GM18519 (cell line): ENCODE measurements around the gene PIANP.

Experiments used
- ATAC-seq: cut with Tn5 transposase; IDR thresholded peaks from one replicate; pipeline ENCODE4 v1.9.1; 2021; ENCODE audit warnings: mild to moderate bottlenecking, moderate library complexity; ENCODE audit not compliant: unreplicated experiment, low FRiP score

Gene PIANP

DNA sequence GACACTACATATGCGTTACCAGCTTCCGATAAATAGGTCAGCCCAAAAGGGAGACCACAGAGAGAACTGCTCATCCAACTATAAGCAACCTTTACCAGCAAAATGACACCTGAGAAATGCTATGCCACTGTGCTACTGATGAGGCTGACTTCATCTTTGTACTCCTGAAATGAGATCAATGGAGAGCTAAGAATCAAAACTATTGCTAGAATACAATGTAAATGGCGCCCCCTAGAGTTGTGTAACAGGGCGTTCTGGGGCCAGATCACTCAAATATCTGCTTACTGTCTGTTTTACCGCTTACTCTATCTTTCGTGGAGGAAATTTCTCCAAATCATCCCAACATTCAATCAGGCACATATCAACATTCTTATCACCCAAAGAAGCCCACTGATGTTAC lies 16.0 kb downstream of the PIANP start:
- ATAC-seq: no peak

- no peak for ATAC-seq
These were observed 23.7 kb downstream of the PIANP start for GRCh38 chr12:6676962-6677361.

GRCh38 chr12:6672143-6672542 lies 28.5 kb downstream of the PIANP start:
- ATAC-seq: no peak

GRCh38 chr12:6667559-6668210 lies 32.9 kb downstream of the PIANP start:
- ATAC-seq: no peak

DNA sequence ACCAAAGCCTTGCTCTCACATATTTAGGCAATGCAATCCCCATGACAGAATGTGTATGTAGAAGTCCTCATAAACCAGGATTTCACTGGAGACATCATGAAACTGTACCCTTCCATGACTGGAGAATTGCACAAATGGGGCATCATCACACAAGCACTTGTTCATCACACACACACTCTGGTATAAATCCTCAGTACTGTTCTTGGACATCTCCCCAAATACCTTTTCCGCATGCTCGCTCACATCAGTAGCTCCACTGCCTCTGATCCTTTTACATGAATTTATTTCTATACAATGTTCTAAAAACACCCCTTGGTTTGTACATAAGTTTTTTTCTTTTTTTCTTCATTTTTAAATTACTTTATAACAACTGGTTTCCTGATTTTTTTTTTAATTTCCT lies 34.4 kb downstream of the PIANP start:
- no peak for ATAC-seq

GRCh38 chr12:6664902-6665301 lies 35.7 kb downstream of the PIANP start:
- no peak for ATAC-seq

DNA sequence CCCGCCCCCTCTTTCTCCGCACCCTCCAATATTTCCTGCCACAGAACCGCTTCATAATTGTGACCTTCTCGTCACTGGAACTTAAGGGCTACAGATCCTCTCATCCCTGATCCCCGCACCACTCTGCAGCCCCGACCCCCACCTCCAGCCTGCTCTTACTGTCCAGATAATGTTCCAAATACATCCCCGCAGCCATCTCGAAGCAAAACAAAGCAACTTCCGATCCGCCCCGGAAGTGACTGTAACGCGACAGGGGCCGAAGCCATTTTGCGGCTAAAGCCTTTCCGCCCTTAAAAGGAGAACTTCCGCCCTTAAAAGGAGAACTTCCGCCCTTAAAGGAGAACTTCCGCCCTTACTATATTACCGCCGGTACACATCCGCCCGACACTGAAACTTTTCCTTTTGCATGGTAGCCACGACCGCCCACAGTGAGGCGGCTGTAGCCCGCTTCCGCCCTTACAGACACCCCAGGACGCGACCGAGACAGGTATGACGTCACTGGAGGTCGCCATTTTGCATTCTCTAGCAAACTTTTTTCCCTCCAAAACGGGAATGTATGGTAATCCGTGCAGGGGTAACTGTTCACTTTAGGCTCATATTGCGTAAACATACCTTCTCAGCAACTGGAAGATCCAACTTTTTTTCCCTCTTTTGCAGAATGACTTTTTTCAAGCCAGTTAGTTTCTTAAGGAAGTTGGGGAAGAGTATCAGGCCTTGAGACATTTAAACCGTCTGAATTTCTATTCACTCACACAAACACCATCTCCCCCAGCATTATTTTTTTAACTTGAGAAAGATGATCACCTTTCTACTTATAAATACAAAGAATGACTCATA lies 37.5 kb downstream of the PIANP start, which contains the start of gene ING4:
Gene ING4 (minus strand): TSS at position 214 of the 837 bp plus-strand sequence. CDS start 18 bp downstream, at position 196.
- peak; percentile 85 for ATAC-seq

DNA sequence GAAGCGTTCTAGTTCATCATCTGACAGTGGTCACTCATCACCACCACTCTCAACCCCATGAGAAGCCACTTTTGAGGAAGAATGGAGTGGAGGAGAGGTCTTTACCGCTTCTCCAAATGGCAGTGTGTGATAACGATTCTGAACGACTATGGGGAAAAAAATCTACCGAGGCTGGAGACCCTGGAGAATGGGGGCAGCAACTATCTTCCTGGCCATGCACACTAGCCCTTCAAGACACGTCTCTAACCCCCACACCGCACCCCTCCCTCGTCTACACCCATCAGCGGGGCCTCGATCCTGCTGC lies 38.1 kb downstream of the PIANP start:
- no peak for ATAC-seq

- no peak for ATAC-seq
These were observed 46.6 kb downstream of the PIANP start for GRCh38 chr12:6653987-6654386.

DNA sequence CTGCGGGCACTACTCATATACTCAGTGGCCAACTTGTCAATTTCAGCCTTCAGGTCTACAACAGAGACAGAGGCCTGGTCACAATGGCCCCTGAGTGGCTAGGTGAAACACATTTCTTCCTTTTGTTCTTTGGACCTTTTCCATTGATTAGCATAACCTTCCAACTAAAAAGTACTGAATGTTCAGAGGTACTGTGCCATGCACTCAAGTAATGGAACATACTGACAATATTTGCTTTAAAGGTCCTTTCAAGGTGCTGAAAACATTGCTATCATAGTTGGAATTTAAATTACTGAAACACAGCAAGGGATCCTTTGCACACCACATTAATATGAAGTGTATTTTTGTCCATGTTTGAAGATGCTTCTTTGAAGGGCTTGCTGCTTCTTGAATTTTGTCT lies 47.3 kb downstream of the PIANP start:
- ATAC-seq: no peak

GRCh38 chr12:6652391-6652790 lies 48.2 kb downstream of the PIANP start:
- ATAC-seq: no peak

GRCh38 chr12:6650832-6651231 lies 49.8 kb downstream of the PIANP start:
- ATAC-seq: no peak

- ATAC-seq: no peak
These were observed 53.5 kb downstream of the PIANP start, which contains the start of gene ACRBP for GRCh38 chr12:6647083-6647604. Gene ACRBP, minus strand, starts transcription at chr12:6647432. Its CDS starts 66 bp downstream, at chr12:6647366.

GRCh38 chr12:6646276-6647082 lies 54.1 kb downstream of the PIANP start:
- no peak for ATAC-seq

DNA sequence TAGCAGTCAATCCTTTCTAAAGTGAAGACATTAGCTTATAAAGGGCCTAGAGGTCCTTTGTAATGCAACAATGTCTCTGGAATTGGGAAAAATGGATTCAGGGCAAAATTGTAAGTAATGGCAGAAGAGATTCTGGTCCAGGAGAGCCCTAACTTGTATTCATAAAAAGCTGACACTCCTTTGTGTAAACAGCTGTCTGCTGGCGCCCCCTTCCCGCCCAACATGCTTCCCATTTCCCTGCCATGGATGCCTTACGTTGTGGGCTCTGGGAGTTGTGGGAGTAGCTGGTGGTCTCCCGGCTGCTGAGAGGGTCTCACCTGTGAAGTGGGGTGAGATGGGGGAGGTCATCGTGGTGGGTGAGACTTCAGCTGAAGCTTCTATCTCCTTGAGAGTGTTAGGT lies 55.7 kb downstream of the PIANP start:
- ATAC-seq: no peak

DNA sequence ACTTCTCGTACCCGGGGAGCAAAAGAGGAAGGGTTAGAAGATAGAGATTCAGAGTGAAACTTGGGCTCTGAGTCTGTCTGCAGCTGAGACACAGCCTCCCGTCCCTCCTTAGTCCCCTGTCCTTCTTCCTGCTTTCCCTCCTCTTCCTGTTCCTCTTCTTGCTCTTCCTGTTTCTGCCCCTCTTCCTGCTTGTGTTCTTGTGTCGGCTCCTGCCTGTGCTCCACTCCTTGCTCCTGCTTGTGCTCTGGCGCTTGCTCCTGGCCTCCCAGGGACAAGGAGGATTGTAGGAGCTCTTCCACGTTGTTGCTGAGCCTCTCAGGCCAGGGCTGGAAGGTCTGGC lies 56.4 kb downstream of the PIANP start:
- ATAC-seq: no peak
